GM18909 (cell line): ENCODE measurements around the gene CUX1.
"Not testable (repeated sequence)": the region's sequence is repeated elsewhere in the genome, so short reads cannot be mapped to it uniquely, and the experiment has no call there.

Source experiments
- ATAC-seq: cut with Tn5 transposase; IDR thresholded peaks from one replicate; pipeline ENCODE4 v1.9.1; 2021; ENCODE audit warnings: mild to moderate bottlenecking; ENCODE audit not compliant: unreplicated experiment, poor library complexity

CUX1 gene

DNA sequence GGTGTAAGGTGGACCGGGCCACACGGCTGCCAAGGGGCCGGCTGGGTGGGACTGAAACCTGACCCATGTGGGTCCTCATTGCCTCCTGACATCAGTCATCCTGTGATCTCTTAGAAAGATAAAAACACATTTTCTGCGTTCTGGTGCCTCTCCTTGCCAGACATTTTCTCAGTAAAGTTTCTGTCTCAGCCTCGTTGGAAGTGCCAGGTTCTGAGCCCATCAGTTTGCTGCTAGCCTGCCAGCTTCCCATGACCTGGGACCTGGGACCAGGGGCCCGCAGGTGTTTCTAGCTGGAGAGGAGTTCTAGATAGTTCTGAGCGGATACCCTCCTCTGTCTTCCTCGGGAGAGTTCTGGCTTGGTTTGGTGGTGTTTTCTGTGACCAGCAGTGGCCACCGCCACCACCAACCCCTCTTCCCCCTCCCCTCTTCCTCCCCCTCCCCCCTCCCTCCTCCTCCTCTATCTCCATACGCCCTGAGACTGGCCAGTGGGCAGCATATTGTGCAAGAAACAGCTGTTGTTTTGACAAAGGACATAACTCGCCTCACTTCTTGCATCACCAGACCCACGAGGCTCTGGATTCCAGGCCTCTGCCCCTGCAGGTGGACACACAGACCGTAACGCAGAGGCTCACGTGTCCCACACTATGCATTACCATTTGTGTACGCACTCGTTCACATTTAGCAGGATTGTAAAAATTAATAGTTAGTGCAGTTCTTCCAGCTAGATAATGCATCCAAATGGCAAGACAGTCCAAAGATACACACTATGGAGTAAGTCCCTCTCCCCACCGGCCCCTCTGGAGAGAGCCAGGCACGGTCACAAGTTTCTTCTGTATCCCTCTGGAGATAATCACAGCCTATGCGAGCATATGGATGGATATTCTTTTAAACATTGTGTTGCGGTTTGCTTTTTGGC lies 94.6 kb downstream of the CUX1 start:
- ATAC-seq: no peak

DNA sequence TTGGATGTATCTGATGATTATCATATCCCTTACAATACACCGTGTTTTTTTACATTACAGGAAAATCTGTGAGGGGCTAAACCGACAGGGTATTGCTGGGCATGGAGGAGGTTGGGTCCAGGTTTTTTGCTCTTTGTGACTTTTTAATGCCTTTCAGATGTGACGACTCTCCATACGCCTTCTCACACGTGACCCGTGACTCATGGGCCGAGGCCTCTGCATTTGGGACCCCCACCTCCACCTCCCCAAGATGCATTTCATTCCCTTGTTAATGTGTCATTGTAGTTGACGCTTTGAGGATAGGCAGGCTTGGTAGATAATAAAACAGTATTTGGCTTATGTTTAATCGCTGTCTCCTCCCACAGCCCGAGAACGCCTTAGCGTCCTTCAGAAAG lies 95.3 kb downstream of the CUX1 start:
- ATAC-seq: no peak

DNA sequence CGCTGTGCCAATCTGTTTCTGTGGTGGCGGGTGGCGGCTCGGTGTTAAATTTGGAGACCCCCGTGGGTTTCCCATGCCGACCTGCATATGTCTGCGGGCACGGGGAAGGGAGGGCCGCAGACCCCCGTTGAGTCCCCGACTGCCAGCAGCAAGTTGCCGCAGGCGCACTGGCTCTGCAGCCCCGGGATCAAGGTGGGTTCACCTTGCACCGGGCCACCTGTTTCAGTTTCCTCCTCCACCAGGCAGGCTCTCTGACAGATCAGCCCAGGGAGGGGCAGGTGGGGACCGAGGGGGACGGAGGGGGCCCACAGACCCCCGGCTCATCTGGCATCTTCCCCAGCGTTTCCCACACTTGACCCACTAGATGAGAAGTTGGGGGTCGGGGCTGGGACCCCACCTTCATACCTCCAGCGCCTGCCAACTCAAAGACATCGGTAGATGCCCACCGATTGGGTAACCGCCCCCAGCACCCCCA lies 95.9 kb downstream of the CUX1 start:
- no peak for ATAC-seq

DNA sequence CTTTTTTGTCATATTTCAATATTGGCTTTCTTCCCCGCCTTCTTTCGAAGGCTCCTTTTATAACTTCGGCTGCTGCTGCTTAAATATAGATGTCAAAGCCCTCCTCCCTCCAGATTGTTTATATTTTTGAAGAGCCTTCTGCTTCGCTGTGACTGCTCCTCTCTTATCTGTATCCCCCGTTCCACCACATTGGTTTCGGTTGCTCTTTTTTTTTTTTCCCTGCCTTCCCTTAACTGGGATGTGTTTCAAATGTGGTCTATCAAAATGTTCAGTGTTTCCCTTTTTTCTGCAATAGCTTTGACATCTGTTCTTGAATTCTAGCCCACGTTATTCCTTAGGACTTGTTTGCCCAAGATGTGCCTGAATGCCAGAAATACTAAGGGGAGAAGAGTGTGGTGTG lies 96.4 kb downstream of the CUX1 start:
- ATAC-seq: no peak

DNA sequence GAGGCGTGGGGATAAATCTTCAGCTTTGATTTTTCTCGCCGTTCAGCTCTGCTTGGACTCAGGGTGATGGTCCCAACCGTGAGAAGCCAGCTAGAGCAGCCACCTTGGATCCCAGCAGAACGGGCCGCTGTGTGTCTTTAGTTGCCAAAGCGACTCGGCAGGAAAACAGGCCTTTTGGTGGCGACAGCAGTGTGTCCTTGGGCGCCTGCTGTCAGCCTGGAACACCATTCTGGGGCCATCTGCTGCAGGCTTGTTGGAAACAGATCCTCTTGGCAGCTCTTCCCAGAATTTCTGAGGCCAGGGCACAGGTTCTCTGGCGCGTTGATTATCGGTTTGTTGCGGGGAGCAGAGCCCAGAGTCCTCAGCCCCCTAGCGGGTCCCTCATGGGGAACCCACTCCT lies 97.6 kb downstream of the CUX1 start:
- ATAC-seq: no peak

DNA sequence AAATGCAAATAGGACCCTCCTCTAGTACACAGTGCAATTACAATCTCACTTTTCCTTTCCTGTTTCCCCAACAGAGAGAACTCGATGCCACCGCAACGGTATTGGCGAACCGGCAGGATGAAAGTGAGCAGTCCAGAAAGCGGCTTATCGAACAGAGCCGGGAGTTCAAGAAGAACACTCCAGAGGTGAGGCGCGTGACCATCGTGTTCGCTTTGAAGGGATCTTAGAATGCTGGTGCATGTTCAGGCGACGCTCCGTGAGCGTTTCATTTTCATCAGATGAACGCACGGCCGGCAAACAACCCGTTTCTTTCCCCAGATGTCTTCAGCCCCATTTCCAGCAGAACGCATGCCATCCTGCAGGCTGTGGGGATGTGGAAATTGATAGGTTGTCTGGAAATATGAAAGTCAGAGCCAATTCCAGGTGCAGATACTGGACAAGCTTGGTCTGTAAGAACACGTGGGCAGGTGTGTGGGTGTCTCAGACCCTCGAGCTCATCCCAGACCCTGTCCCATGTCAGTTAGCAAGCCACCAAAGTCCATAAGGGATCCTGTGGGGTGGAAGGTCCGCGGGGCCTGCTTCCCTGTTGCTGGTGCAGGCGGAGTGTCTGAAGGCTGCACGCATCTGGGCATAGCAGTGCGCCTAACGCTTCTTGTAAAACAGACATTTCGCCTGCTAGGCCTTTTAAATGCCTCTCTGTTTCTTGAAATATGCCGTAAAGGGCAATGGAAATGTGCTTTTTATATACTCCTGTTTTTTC lies 98.8 kb downstream of the CUX1 start:
- ATAC-seq: no peak

DNA sequence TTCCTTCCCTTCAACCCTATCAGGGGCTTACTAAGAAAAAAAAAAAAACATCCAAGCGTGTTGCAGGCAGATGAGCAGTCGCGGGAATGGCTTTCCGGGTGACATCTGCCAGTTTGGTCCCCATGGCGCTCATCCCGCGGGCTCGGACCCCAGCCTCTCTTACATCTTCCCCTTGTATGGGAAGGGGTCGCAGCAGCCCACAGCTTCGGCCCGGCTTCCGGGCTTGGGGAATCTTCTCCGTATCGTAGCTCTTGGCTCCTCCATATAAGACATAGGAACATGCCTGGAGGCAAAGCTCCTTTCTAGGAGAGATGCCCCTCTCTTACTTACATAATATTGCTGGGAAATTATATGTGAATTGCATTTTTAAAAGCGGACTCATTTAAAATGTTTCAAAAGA lies 99.5 kb downstream of the CUX1 start:
- no peak for ATAC-seq

DNA sequence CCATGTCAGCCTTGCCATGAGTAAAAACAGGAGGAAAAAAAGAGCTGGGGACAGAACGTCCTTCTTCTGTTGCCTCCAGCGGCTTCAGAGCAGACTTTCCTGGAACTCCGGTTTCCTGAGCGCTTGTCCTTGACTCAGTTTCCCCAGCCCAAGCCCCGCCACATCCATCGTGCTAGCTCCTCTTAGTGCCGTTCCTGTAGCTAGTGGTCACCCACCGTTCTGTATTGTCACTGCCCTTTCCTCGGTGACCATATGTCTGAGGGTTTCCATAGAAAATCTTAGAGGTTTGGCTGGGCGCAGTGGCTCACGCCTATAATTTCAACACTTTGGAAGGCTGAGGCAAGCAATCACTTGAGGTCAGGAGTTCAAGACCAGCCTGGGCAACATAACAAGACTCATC lies 100.1 kb downstream of the CUX1 start:
- ATAC-seq: no peak

DNA sequence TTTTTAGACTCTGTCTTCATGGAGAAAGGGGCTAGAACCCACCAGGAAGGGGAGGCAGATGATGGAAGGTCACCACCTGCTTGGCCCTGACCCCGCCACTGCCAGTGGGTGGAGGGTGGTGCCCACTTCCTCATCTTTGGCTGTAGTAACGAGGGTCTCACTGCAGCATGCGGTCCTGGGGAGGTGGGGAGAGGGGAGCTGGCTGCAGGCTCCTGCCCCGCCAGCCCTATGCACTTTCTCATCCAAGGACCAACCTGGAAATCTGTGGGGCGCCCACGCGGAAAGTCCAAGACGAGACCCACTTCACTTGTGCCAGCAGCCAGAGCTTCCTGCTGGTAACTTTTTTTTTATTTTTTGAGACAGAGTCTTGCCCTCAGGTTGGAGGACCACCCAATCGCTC lies 101.0 kb downstream of the CUX1 start:
- ATAC-seq: no peak

DNA sequence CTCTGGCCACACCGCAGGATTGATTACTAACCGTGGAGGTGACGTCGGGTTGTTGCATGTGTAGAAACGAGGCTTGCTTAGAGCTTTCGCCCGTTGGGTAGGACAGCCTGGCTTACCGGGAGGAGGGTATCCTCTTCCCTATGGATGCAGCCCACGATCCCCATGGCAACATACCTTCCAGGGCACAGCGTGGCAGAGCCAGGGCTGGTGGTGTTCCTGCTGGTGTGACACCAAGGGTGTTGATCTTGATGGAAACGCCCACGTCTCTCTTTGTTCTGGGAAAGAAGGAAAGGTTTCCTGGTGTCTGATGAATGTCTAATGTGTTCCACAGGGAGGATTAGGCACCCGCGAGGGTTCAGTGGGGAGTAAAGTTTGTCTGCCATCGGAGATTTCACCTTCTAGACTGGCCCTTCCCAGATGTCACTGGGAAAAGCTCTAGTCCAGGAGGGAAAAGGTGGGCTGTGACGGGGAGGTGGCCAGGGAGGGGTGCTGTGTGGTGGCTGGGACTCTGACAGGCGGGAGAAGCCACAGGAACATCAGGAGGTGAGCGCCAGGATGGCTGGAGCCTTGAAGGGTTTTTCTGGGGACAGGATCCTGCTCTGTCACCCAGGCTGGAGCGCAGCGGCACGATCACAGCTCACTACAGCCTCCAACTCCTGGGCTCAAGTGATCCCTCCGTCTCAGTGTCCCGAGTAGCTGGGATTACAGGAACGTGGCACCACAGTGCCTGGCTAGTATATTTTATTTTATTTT lies 102.1 kb downstream of the CUX1 start:
- ATAC-seq: no peak

DNA sequence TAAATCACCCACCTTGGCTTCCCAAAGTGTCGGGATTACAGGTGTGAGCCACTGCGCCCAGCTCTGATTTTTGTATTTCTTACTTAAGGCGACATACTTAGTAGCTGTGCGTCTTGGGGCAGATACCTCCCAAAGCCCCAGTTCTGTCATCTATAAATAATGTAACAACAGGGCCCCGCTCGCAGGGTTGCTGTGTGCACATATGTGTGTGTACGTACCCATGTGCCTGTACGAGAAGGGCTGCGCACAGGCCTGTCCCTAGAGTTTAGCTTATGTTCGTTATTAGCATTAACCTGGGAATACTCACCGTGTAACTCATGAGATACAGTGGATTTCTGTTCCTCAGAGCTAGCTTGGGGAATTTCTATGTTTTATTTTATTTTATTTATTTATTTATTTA lies 103.6 kb downstream of the CUX1 start:
- ATAC-seq: no peak

DNA sequence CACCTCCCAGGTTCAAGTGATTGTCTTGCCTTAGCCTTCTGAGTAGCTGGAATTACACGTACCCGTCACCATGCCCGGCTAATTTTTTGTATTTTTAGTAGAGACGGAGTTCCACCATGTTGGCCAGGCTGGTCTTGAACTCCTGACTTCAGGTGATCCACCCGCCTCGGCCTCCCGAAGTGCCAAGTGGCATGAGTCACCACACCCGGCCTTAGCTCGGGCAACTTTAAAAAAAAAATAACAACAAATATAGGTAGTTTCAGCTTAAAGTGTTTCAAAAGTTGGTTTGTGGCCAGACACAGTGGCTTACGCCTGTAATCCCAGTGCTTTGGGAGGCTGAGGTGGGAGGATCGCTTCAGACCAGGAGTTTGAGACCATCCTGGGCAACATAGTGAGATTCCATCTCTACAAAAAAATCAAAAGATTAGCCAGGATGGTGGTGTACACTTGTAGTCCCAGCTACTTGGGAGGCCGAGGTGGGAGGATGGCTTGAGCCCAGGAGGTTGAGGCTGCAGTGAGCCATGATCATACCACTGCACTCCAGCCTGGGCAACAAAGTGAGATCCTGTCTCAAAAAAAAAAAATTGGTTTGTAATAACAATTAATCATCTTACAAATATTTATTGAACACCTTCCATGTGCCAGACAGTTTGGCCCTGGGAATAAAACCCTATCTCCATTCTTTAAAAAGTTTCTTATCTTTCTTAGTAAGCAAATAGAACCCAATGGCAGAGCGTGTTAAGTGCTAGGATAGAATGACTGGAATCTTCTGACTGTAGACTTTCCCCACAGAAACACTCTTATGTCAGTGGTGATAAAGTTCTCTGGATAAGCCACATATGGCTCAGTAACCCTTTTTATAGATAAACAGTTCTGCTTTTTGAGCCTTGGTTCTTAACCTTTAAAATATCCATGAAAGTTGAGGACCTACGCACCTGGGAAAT lies 104.4 kb downstream of the CUX1 start:
- not testable (repeated sequence) for ATAC-seq

DNA sequence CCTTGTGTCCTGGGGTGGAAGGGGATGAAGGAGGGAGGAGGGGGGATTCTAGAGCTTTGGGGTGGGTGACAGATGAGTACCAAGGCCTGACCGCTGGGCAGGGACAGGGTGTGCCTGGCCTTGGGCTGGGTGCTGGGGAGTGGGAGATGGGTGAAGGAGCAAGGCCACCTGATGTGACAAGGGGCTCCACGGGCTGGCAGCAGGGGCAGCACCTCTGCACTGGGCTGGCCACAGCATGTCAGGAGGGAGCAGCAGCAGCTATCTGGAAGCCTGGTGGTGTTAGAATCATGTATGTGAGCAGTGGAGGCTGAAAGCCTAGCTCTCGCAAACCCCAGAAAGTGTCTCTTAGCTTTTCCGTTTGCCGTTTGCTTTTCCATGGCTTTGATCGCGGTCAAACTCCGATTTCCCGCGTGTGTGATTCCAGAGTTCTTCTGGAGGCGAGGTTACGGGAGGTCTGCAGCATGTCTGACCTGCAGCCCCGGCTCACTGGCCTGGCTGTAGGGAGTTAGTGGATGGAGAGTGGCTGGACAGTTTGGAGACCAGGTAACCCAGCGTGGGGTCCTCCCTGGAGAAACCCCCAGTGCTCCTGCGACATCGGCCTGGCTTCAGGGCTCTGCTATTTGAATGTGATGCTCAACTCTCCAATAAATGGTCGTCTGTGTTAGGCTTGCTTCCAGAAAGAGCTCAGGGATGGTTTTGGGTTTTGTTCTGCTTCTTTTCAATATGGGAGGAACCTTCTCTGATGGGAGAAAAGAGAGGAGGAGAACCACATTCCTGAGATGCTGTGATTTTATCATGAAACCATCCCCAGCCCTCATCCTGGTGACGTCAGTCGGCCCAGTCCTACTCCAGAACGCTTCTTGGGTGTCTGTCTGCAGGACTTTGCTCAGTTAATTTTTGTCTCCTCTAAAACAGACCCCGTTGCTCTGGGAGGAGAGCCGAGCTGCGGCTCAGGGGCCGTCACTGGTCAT lies 105.5 kb downstream of the CUX1 start:
- ATAC-seq: no peak

DNA sequence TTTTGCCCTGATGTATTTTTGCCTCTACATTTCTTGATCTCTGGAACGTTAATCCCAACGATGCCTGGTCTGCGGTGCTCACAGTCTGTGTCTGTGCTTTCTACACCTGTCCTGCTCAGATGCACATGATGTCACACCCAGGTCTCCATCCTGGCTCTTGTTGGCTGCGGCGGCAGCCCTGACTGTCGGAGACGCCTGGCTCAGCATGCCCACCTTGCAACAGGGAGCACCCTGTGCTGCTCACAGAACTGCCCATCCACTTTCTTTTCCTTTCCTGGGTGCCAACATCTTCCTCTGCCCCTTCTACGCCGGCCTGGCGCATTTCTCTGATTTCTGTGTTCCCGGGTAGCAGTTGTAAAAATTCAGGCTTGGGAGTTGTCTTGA lies 106.2 kb downstream of the CUX1 start:
- no peak for ATAC-seq

DNA sequence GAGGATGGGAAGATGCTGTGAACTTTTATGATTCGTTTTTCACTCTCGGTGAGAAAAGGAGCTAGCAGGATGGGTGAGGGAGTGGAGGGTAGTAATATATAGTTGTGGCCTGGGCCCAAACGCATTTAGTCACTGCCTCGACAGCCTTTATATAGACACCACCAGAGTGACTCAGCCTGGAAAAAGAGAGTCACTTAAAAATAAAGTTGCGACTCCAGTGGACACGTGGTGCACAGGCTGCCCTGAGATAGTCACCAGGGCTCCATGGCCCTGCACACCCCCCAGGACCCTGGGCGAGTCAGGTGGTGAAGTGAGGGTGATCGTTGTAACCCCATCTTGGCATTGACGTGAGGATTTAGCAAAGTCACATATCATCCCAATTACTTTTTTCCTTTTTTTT lies 106.7 kb downstream of the CUX1 start:
- ATAC-seq: no peak

DNA sequence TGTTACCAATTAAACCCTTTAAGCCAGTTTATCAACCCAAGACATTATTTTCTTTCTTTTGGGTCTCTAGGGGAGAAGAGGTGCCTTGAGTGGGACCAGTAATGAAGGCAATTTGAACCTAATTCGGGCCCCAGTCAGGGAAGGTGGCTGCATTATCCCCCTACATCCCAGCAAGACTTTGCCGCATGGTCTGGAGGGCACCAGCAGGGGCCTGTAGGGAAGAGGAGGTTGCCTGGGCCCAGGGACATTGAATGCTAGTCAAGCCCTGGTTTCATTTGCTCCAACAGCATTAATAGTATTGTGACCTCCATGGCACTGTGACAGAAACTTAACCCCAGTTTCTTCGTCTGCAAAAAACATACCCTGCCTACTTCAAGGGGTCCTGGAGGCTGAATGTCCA lies 108.8 kb downstream of the CUX1 start:
- no peak for ATAC-seq

DNA sequence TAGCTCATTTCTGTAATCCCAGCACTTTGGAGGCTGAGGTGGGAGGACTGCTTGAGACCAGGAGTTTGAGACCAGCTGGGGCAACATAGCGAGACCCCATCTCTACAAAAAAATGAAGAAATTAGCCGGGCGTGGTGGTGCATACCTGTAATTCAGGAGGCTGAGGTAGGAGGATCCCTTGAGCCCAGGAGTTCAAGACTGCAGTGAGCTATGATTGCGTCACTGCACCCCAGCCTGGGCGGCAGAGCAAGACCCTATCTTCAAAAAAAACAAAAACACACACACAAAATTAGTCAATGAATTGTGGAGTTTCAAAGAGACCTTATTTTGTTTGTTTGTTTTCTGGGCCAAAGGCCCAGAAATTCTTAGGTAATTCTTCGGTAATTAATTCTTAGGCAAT lies 110.0 kb downstream of the CUX1 start:
- ATAC-seq: no peak

DNA sequence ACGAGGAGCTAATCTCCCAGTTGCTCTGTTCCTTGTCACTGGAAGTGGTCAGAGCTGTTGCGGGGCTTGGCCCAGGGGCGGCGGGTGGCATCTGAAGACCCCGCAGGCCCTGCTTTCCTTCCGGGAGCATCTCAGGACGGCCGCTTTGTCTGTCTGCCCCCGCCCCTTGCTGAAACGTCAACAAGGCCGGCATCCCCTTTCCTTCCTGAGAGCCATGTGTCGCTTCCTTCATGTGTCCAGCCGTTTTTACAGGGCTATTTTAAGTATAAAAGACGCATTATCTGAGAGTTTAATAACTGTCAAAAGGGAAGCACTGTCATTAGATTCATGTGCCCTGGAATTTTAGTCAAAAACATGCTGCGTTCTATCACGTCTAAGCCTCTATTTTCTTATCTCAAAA lies 110.4 kb downstream of the CUX1 start:
- no peak for ATAC-seq

DNA sequence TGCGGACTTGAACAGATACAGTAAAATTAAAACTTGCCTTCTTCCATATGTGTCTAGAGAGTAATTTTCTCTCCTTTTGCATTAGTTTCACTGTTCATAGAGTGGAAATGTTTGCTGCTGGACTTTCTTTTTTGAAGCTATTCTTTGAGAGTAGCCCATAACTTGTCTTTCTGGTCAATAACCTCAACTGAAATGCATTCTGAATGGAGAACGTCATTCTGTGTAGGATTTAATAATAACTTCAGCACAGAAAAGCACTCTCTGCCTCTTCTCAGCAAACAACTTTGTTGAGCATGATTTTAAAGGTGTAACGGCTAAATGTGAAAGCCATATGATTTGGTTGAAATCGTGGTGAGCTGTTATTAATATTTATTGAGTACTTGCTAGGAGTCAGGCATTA lies 111.8 kb downstream of the CUX1 start:
- ATAC-seq: no peak
